Activated T-cell treated with anti-CD3 and anti-CD28 coated beads, Interleukin-2, amount 50 U/mL, for 4 hours (primary cell): ENCODE measurements around the gene ZFHX3. TPM values are rescaled to one million over a fixed set of nuclear protein-coding genes. Genes with fewer than 3 reads are reported as not detected.
A peak's percentile ranks its signal among the peaks of the same experiment; 100 is the strongest.
"Not testable (repeated sequence)": the region's sequence is repeated elsewhere in the genome, so short reads cannot be mapped to it uniquely, and the experiment has no call there.

Source experiments
- ATAC-seq, 2 donors: fragments of 200-7000 bp; cut with Tn5 transposase; one replicate each; pipeline ENCODE4 v1.10.0; 2021
- DNase-seq: peaks from one replicate; pipeline ENCODE4 v3.0.0-alpha.2; 2020
- H3K27me3 Mint-ChIP-seq: one replicate; pipeline ENCODE4 v1.8.0; 2021; ENCODE audit warnings: low read depth, mixed read lengths
- H3K36me3 Mint-ChIP-seq: one replicate; pipeline ENCODE4 v1.8.0; 2022; ENCODE audit warnings: mixed read lengths; ENCODE audit not compliant: insufficient read depth
- H3K4me1 Mint-ChIP-seq: one replicate; pipeline ENCODE4 v1.8.0; 2021; ENCODE audit warnings: low read depth, mixed read lengths
- H3K4me3 Mint-ChIP-seq: one replicate; pipeline ENCODE4 v1.8.0; 2021; ENCODE audit warnings: mild to moderate bottlenecking, moderate library complexity, mixed read lengths
- H3K9me3 Mint-ChIP-seq: one replicate; pipeline ENCODE4 v1.8.0; 2021; ENCODE audit warnings: mixed read lengths
- total RNA-seq, 3 donors: library from RNA; stranded (reverse); gene quantifications; one replicate each; pipeline ENCODE4 v1.2.1, GENCODE V29; 2021

ZFHX3 gene
- total RNA-seq, 3 donors from 2014 or later: 0.29 to 2.5 (median 0.86) TPM

DNA sequence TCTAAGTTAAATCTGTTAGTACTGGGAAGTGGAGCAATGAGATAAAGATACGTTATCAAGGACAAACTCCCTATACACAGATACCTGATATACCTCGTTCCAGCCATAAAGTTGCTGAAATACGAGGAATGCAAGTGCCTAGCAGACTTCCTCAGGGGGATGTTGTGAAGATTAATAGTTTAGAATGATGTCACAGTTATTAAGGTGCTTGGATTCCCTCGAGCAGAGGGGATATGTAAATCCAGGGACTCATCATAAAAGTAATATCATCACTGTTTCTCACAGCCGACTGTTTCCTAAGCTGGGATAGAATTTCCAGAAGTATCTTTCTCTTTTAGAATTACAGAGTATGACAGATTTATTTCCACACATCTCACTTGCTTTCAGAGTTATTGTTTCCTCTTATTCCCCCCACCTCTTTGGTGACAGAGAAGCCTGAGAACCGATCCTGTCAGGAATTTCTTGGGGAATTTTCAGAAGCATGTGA, 28.4 kb upstream of the ZFHX3 start:
- no peak for ATAC-seq
- Mint-ChIP-seq H3K27me3 (peaks cover 9% of the 10 kb centered on the region), H3K4me3 (no peak overlapping the region), H3K4me1 (peaks cover under 1% of the 10 kb centered on the region), H3K9me3 (no peaks in the 10 kb centered on the region), H3K36me3 (no peaks in the 10 kb centered on the region)
- no peak for DNase-seq

DNA sequence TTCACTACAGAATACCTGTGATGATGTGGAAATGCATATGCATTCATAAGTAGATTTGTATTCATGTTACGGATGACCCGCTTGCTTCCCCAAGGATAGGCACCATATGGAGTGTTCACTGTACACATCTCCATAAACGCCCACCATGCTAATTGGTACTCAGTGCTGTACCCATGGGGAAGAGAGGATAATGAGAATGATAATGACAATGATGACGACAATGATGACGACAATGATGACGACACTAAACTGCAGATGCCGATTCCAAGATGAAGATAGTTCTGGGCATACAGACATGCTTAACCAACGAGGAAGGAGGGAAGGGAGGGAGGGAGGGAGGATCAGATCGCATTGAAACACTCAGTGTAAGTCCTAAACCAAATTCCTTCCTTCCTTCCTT, 26.5 kb upstream of the ZFHX3 start:
- H3K4me1 Mint-ChIP-seq: peaks cover 5% of the 10 kb centered on the region
- peaks cover 23% of the 10 kb centered on the region for H3K27me3 Mint-ChIP-seq
- ATAC-seq: no peak
- no peak overlapping the region for H3K4me3 Mint-ChIP-seq
- no peaks in the 10 kb centered on the region for H3K9me3 Mint-ChIP-seq
- no peak for DNase-seq
- H3K36me3 Mint-ChIP-seq: no peaks in the 10 kb centered on the region

DNA sequence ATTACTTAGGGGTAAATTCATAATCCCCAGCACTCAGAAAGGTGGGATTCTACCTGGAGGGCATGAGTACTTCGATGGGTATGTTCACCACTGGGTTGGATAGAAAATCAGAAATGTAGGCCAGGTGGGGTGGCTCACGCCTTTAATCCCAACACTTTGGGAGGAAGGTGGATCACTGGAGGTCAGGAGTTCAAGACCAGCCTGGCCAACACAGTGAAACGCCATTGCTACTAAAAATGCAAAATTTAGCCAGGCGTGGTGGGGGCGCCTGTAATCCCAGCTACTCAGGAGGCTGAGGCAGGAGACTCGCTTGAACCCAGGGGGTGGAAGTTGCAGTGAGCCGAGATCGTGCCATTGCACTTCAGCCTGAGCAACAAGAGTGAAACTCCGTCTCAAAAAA, 24.1 kb upstream of the ZFHX3 start:
- not testable (repeated sequence) for H3K36me3 Mint-ChIP-seq

DNA sequence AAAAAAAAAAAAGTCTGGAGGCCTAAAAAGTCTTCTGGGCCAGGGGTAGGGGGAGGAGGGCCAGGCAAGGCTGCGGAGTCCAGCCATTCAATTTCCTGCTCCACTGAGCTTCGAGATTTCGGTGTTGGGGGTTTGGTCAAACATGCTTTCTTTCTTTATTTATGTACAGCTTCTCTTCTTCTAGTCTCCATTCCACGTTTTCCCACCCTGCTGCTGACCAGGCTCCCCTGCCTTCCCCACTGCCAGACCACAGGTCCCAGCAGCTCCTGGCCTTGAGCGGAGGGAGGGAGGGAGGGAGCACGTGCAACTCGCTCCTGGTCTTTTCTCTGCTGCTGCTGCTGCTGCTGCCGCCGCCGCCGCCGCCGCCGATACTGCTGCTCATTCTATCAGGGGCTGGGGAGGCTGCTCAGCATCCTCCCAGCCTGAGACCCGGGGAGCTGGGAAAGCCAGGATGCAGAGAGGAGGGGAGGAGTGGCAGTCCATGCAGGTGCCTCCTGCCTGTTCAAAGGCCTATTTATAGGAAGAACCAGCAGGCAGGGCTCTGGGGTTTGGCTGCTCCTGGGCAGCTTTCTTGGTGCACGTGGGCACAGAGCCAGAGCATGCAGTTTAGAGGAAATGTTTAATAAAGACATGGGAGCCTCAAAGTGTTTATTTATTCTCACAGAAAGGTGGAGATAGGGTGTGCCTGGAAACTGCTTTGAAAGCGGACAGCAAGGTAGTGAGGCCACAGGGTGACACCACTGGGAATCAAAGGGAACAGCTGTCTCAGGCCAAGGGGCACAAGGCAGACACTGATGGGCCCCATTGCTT, 23.4 kb upstream of the ZFHX3 start:
- peaks cover 5% of the 10 kb centered on the region for H3K4me1 Mint-ChIP-seq
- H3K4me3 Mint-ChIP-seq: peak overlapping the region; percentile 16
- ATAC-seq: no peak
- H3K36me3 Mint-ChIP-seq: no peaks in the 10 kb centered on the region
- peaks cover 45% of the 10 kb centered on the region for H3K27me3 Mint-ChIP-seq
- H3K9me3 Mint-ChIP-seq: no peaks in the 10 kb centered on the region
- DNase-seq: no peak

More for the DNA sequence above, 24.1 kb upstream of the ZFHX3 start:
- not testable (repeated sequence) for H3K4me3 Mint-ChIP-seq, H3K9me3 Mint-ChIP-seq, ATAC-seq, H3K4me1 Mint-ChIP-seq, DNase-seq
- peaks cover 43% of the 10 kb centered on the region for H3K27me3 Mint-ChIP-seq

DNA sequence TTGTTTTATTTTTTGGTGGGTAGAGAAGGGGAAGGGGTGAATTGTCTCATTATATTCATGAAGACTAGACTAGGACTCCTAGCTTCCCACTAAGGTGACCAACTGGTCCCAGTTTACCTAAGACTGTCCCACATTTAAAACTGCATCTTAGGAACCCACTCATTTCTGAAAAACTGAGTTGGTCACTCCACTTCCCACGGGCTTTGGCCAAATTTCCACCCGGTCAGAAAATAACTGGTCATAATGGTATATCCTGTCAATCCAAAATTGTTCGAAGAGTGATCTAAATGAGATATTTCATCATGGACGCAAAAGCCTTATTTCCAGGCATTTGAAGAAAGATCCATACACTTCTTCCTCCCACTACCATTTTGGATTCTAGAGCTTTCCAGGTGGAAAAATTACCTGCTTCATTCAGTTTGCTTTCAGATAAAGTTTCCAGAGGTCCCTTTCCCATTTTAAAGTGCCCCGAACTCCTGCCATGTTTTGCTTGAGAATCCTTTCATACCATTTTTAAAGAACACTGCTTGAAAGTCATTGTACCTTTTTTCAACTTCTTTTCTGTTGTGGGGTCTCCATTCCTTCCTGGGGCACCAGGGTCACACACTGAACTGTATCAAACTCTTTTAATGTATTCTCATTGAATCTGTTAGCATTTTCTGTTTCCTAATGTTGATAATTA, 21.8 kb upstream of the ZFHX3 start:
- Mint-ChIP-seq H3K4me1 (peaks cover 6% of the 10 kb centered on the region), H3K36me3 (no peaks in the 10 kb centered on the region), H3K4me3 (no peak overlapping the region), H3K27me3 (peaks cover 60% of the 10 kb centered on the region), H3K9me3 (no peaks in the 10 kb centered on the region)
- DNase-seq (no peak), ATAC-seq (no peak)

DNA sequence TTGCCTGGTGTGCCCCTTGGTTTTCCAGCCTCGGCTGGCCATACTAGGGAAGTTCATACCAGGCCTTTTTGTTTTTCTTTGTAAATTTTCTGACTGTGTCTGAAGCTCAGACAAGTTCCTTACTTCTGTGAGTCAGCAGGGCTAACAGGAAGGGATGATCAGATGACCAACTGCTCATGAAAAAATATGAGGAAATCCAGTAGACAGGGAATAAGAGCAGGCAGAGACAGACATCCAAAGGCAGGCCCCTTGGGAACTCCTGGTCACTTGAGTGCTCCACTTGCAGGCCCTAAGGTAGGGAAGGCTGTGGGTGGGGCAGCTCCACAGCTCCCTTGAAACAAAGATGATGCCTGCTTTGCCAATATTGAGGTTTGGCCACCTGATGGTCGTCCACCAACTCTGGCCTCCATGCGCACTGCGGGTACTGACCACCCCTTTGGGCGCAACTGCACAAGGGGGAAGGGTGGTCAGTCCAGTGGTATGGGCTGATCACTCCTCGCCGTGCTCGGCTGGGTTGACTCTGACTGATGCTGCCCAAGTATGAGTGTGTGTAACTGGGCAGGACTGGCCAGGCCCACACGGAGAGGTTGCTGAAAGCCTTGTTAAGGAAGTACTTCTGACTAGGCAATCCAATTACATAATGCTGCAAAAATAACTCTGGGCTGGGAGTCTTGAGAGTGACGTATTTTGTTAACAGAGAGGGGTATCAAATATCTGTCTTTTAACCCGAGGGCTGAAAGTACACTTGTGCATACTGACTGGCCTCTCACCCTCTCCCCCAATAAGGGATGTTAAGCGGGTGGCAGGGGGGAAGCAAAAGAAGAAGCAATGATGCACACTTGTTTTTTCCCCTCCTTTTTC, 20.8 kb upstream of the ZFHX3 start:
- no peaks in the 10 kb centered on the region for H3K36me3 Mint-ChIP-seq
- no peaks in the 10 kb centered on the region for H3K9me3 Mint-ChIP-seq
- H3K27me3 Mint-ChIP-seq: peaks cover 67% of the 10 kb centered on the region
- no peak overlapping the region for H3K4me3 Mint-ChIP-seq
- no peak for ATAC-seq
- peaks cover 11% of the 10 kb centered on the region for H3K4me1 Mint-ChIP-seq
- no peak for DNase-seq

DNA sequence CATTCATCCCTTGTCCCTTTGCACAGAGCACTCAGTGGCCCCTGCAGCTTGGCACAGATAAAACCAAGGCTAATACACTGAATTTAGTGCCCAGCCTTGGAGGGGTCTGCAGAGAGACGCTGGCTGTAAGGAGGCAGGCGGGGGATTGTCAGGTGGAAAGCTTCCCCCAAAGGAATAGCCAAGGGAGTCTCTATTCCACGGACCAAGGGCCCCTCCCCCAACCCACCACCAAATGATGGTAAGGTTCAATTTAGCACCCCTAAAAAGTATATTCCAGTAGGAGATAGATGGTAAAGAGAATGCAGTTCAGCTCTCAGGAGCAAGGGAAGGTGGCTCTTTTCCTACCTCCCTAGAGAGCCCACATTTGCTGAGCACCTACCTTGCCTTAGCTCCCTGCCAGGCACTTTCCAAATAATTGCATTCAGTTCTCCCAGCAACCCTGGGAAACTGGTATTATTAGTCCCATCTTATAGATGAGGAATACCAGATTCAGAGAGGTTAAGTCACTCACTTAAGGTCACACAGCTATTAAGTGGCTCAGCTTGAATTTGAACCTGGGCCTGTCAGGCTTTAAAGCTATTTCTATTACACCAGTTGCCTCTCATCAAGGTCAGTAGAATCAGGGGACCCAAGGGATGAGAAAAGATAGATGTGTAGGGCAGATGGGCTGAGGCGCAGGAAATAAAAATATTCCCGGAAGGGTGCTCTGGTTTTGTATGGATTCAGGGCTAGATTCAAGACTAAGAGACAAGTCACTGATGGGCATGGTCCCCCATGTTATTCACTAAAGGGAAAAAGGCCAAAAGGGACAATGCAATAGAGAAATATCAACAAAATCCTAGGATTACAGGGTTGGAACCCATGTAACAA, 20.0 kb upstream of the ZFHX3 start:
- no peak for DNase-seq

DNA sequence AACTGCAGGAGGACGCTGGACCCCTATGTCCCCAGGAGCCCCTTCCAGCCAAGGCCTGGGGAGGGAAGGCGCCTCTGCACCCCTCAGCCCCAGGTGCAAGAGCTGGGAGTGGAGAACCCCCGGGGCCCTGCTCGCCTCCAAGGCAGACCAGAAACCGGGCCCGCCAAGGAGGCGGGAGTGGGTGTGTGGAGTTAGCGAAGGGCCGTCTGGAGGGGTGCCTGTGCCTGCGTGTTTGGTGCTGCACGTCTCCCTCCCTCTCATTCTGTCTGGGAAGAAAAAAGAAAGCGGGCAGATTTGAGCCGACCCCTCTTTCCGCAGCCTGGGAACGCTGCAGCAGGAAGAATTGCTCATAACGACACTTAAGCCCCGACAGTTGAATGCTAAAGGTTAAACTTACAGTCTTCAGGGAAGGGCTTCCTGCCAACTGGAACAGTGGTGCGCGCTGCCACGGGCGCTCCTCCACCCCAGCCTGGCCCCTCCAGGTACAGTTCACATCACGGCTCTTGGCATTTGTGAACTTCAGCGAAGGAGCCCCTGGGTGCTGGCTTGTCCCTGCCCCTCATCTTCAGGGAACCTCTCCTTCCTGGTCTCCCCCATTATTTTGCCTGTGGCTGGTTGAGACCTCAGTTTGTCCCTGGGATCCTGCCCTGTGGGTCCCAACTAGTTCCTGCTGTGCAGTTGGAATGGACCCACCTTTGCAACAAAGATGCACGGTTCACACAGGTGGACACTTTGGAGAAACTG, 19.2 kb upstream of the ZFHX3 start:
- H3K4me1 Mint-ChIP-seq: peaks cover 11% of the 10 kb centered on the region
- ATAC-seq: no peak
- no peak for DNase-seq
- H3K36me3 Mint-ChIP-seq: no peaks in the 10 kb centered on the region
- H3K4me3 Mint-ChIP-seq: no peak overlapping the region
- H3K9me3 Mint-ChIP-seq: no peaks in the 10 kb centered on the region
- peaks cover 75% of the 10 kb centered on the region for H3K27me3 Mint-ChIP-seq

More for the DNA sequence above, 20.0 kb upstream of the ZFHX3 start:
- H3K4me1 Mint-ChIP-seq: peaks cover 11% of the 10 kb centered on the region
- ATAC-seq: no peak
- no peak overlapping the region for H3K4me3 Mint-ChIP-seq
- no peaks in the 10 kb centered on the region for H3K36me3 Mint-ChIP-seq
- peaks cover 70% of the 10 kb centered on the region for H3K27me3 Mint-ChIP-seq
- no peaks in the 10 kb centered on the region for H3K9me3 Mint-ChIP-seq

DNA sequence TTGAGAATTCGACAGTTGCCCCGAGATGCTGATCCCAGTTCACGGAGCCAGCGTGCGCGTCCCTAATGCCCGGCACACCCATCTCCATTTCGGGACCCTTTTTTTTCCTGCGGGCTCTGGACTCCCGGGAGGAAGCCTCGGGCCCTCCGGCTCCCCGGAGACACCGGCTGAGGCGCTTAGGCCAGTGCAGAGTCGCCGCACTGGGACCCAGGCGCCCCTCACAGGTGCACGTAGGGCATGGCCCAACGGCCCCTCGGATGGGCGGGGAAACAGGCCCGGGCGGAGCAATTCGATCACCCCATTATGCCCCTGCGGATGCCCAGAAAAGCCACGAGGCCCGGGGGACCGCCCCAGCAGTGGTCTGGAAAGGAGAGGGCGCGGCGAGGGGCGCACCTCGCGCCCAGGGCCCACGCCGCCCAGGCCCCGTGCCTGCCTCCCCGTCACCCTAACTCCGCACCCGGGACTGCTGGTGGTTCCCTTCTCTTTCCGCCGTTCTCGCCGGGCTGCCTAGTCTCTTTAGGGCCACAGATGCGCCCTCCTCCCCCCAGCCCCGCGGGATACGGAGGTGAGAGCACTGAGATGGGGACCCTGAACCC, 18.5 kb upstream of the ZFHX3 start:
- Mint-ChIP-seq H3K27me3 (peaks cover 78% of the 10 kb centered on the region), H3K4me1 (peaks cover 11% of the 10 kb centered on the region), H3K9me3 (no peaks in the 10 kb centered on the region), H3K4me3 (no peak overlapping the region), H3K36me3 (no peaks in the 10 kb centered on the region)
- ATAC-seq (no peak), DNase-seq (no peak)

DNA sequence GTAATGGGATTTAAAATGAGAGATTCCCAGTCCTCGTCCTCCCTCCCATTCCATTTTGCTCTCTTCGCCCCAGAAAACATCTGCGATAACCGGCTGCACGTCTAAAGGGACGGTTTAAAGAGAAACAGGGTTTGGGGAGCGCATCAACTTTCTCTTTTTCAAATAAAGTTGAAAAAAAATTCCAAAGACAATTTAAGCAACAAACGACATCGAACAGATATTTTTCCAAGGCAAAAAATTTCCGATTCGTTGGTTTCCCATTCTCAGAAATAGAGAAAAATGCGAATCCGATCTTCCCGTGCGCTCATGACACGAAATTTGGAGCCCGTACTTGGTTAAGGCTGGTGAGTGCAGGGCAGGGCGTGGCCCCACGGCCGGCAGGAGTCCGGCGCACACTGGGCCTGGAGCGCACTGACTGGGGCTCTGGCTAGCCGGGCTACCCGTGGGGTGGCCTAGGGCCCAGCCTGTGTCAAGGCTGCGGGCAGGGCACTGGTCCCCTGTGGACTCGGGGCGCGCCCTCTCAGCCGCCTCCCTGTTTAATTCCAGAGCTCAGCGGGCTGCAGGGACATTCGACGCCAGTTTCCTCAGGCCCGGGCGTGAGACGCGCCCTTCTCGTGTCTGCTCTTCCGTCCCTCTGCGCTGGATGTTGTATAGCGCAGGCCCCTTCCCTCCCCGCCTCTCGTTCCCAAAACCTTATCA, 17.9 kb upstream of the ZFHX3 start:
- H3K9me3 Mint-ChIP-seq: no peaks in the 10 kb centered on the region

DNA sequence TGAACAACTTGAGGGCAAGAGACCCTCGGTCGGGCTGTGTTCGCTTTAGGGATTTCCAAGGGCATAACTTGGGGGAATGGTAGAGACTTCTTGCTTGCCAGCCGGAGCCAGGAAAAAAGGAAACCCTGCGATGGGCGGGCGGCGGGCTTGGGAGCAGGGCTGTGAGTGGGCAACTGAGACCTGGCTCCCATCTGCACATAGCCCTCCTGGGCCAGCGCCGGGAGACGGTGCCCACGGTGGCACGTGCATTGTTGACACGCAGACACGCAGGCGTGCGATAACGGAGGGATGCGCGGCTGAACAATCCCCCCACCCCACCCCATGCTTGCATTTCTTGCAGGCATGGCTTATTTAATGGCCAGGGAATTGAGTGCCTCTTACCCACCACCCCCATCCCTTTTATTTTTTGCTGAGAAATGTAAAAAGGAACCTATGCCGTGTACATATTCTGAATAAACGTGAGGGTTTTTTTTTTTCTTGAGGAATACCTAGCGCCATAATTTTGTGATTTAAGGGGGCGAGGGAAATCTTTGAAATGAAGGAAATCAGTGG, 17.1 kb upstream of the ZFHX3 start:
- H3K36me3 Mint-ChIP-seq: no peaks in the 10 kb centered on the region
- DNase-seq (no peak), ATAC-seq (no peak)
- peaks cover 7% of the 10 kb centered on the region for H3K4me1 Mint-ChIP-seq
- H3K4me3 Mint-ChIP-seq: no peak overlapping the region
- peaks cover 78% of the 10 kb centered on the region for H3K27me3 Mint-ChIP-seq
- H3K9me3 Mint-ChIP-seq: no peaks in the 10 kb centered on the region

More for the DNA sequence above, 17.9 kb upstream of the ZFHX3 start:
- H3K4me3 Mint-ChIP-seq: no peak overlapping the region
- ATAC-seq (peak in 1 of 2 donors; percentile 19), DNase-seq (no peak)
- H3K4me1 Mint-ChIP-seq: peaks cover 9% of the 10 kb centered on the region
- peaks cover 78% of the 10 kb centered on the region for H3K27me3 Mint-ChIP-seq
- H3K36me3 Mint-ChIP-seq: no peaks in the 10 kb centered on the region
